Heart right ventricle (tissue), 16 donors: ENCODE measurements around the gene DYNAP. TPM values are rescaled to one million over a fixed set of nuclear protein-coding genes. Genes with fewer than 3 reads are reported as not detected.

ENCODE experiments used
- ATAC-seq, 8 donors: fragments of 200-7000 bp; cut with Tn5 transposase; one replicate each; pipeline ENCODE4 v1.9.1; 2020; ENCODE audit warnings: mild to moderate bottlenecking in 8 of 8, moderate library complexity in 8 of 8, moderate number of reproducible peaks in 1 of 8
- DNase-seq, 2 donors: peaks; one replicate each; pipeline ENCODE4 v3.0.0-alpha.2; 2020
- H3K27ac ChIP-seq, 10 donors: fragments of 200-600 bp; sonication (generic) in 2 of 10; one replicate each; pipeline versions ENCODE4 v1.5.0 to v1.8.0; 2020 to 2022; ENCODE audit warnings: mild to moderate bottlenecking in 3 of 10
- H3K27me3 ChIP-seq, 7 donors: fragments of 200-600 bp; one replicate each; pipeline ENCODE4 v1.8.0; 2021 to 2022; ENCODE audit warnings: mild to moderate bottlenecking in 2 of 7
- H3K36me3 ChIP-seq, 9 donors: fragments of 200-600 bp; sonication (generic) in 1 of 9; one replicate each; pipeline versions ENCODE4 v1.5.0 to v1.8.0; 2020 to 2022; ENCODE audit warnings: mild to moderate bottlenecking in 2 of 9
- H3K4me1 ChIP-seq, 9 donors: fragments of 200-600 bp; sonication (generic) in 1 of 9; one replicate each; pipeline versions ENCODE4 v1.5.0 to v1.8.0; 2020 to 2022; ENCODE audit warnings: mild to moderate bottlenecking in 4 of 9
- H3K4me3 ChIP-seq, 10 donors: fragments of 200-600 bp; sonication (generic) in 2 of 10; one replicate each; pipeline versions ENCODE4 v1.5.0 to v1.8.0; 2020 to 2022; ENCODE audit warnings: mild to moderate bottlenecking in 7 of 10, moderate library complexity in 2 of 10
- H3K9me3 ChIP-seq, 11 donors: fragments of 200-600 bp in 10 of 11; sonication (generic) in 2 of 11; one replicate each; pipeline versions ENCODE4 v1.5.0 to v1.8.0; 2013 to 2022; ENCODE audit warnings: mild to moderate bottlenecking in 2 of 11, control low read depth in 1 of 11, moderate library complexity in 1 of 11
- CTCF ChIP-seq, 9 donors: fragments of 200-600 bp; sonication (generic) in 2 of 9; IDR thresholded peaks; one replicate each; pipeline versions ENCODE4 v1.5.0 to v1.8.0; 2021 to 2022; ENCODE audit warnings: antibody characterized with exemption in 9 of 9, mild to moderate bottlenecking in 5 of 9, moderate library complexity in 1 of 9
- WGBS, 2 donors: extraction: QIAGEN DNeasy Blood & Tissue Kit; methylation state at CpG; one replicate each; pipeline ENCODE4 v1.1.7; 2013; ENCODE audit warnings: inconsistent platforms in 1 of 2; 5-methylcytosine and 5-hydroxymethylcytosine counted together
- intact Hi-C, 10 donors: fragments of 100-400 bp; cut with DNase I; formaldehyde crosslinking; loops; one replicate each; pipeline versions ENCODE4 v1.11.1 to v1.14.2; 2022
- polyA plus RNA-seq, 2 donors: library from polyadenylated mRNA; stranded (reverse); fragments of 200-250 nt; gene quantifications; one replicate each; pipeline ENCODE4 v1.2.3, GENCODE V29; 2013
- total RNA-seq, 10 donors: library from RNA; stranded (reverse); fragmentation: NEBNext Ultra II Directional in 3 of 10; extraction: Animal tissue kit (Norgen Biotek cat#: 25700) in 3 of 10; gene quantifications; one replicate each; pipeline versions ENCODE4 v1.2.1 to v1.2.4, GENCODE V29; 2021 to 2023
- donor health status: Arrhythmogenic right ventricular cardiomyopathy.
- donor health status: ischemic (EF 13 %, LVEDD 7.1; RV severe dilation, severe dysfunction).
- donor health status: healthy with polysubstance abuse.
- donor health status: DM: no; HTN: yes; CAD: no.
- donor health status: DM: no; HTN: no; CAD: no.
- donor health status: ischemic (EF 25% LVEDD 6.9; RV normal size, moderate dysfunction).
- donor health status: ischemic (EF 25% LVEDD 5.7; RV mildly dilated, moderate dysfunction).
- donor health status: healthy.
- donor health status: DM: yes; HTN: yes; CAD: no.
- donor health status: Ischemic cardiomyopathy.
- donor health status: ischemic (EF 35%, LVEDD 5.7; RV mildly dilated, moderate dysfunction).
- donor health status: nonischemic (EF 11% LVEDD 7.7; RV severe dilation, severe dysfunction).
- donor health status: DM: yes; HTN: yes; CAD: no.
- donor health status: PGD.
- donor health status: ischemic (EF 29% LVEDD 5.4; RV normal size, mild dysfunction).
- donor health status: nonischemic (EF 23%, LVEDD 6.1; RV moderate dilation, normal function).

DYNAP gene
- total and polyA plus RNA-seq, 12 donors: not detected

- intact Hi-C loops: no loop called here
- 72 to 75% methylated on average over 4 of the region's 4 CpGs for WGBS, 2 donors
These were observed 22.1 kb downstream of the DYNAP start for GRCh38 chr18:54613174-54613573.

GRCh38 chr18:54616220-54616848 is 25.3 kb downstream of the DYNAP start:
- DNase-seq: no peak
- Histone ChIP-seq H3K27me3 (no peaks in the 10 kb centered on the region), H3K27ac (no peak overlapping the region), H3K4me1 (no peaks in the 10 kb centered on the region), H3K9me3 (peaks cover 0 to 7% (median 0%) of the 10 kb centered on the region in 11 donors), H3K36me3 (no peaks in the 10 kb centered on the region), H3K4me3 (no peak overlapping the region)
- no peak for ATAC-seq
- intact Hi-C loops: no loop called here
- no peak for TF ChIP-seq CTCF (IDR thresholded peaks at IDR 0.05)
- 72 to 81% methylated on average over 3 of the region's 3 CpGs for WGBS, 2 donors

More at GRCh38 chr18:54613174-54613573, 22.1 kb downstream of the DYNAP start:
- Histone ChIP-seq H3K4me3 (no peak overlapping the region), H3K27me3 (no peaks in the 10 kb centered on the region), H3K36me3 (no peaks in the 10 kb centered on the region), H3K4me1 (no peaks in the 10 kb centered on the region), H3K9me3 (peaks cover 0 to 7% (median 0%) of the 10 kb centered on the region in 11 donors), H3K27ac (no peak overlapping the region)
- TF ChIP-seq CTCF (IDR thresholded peaks at IDR 0.05): no peak
- ATAC-seq (no peak), DNase-seq (no peak)

GRCh38 chr18:54622084-54622483 is 31.0 kb downstream of the DYNAP start:
- Histone ChIP-seq H3K4me1 (no peaks in the 10 kb centered on the region), H3K27me3 (no peaks in the 10 kb centered on the region), H3K27ac (no peak overlapping the region), H3K4me3 (no peak overlapping the region), H3K36me3 (no peaks in the 10 kb centered on the region), H3K9me3 (peaks cover 0 to 18% (median 6%) of the 10 kb centered on the region in 11 donors)
- DNase-seq (no peak), ATAC-seq (no peak)
- intact Hi-C loops: no loop called here
- no peak for TF ChIP-seq CTCF (IDR thresholded peaks at IDR 0.05)

- 39 to 64% methylated on average over 1 of the region's 1 CpG for WGBS, 2 donors
- no peak for TF ChIP-seq CTCF (IDR thresholded peaks at IDR 0.05)
- intact Hi-C loops: no loop called here
These were observed 35.7 kb downstream of the DYNAP start for GRCh38 chr18:54626779-54627178.

More at GRCh38 chr18:54626779-54627178, 35.7 kb downstream of the DYNAP start:
- no peak for DNase-seq
- no peaks in the 10 kb centered on the region for H3K4me1 ChIP-seq
- H3K36me3 ChIP-seq: no peaks in the 10 kb centered on the region
- H3K9me3 ChIP-seq: peaks cover 0 to 23% (median 6%) of the 10 kb centered on the region in 11 donors
- ATAC-seq: no peak
- H3K4me3 ChIP-seq: no peak overlapping the region
- no peak overlapping the region for H3K27ac ChIP-seq
- H3K27me3 ChIP-seq: no peaks in the 10 kb centered on the region
